Smooth muscle cell (in vitro differentiated cells): ENCODE results near the gene METRN. TPM values are rescaled to one million over a fixed set of nuclear protein-coding genes. Genes with fewer than 3 reads are reported as not detected.

Experiments
- DNase-seq: peaks from one replicate; lab custom pipeline; 2025; ENCODE audit not compliant: unreplicated experiment; lab: John Stamatoyannopoulos, UW
- H2AFZ ChIP-seq: fragments of 200-600 bp; sonication (generic); 2 replicates; pipeline ENCODE4 v1.6.0; 2016; ENCODE audit warnings: antibody characterized with exemption, low read depth, mild to moderate bottlenecking
- H3F3A ChIP-seq: fragments of 200-600 bp; sonication (generic); 2 replicates; pipeline ENCODE4 v1.6.0; 2017; ENCODE audit warnings: antibody characterized with exemption, low read depth
- H3K27ac ChIP-seq: fragments of 200-600 bp; sonication (generic); 2 replicates; pipeline ENCODE4 v1.5.1; 2016; ENCODE audit warnings: low read depth, mild to moderate bottlenecking
- H3K27me3 ChIP-seq: fragments of 200-600 bp; sonication (generic); 2 replicates; pipeline ENCODE4 v1.6.1; 2016; ENCODE audit warnings: low read depth, mild to moderate bottlenecking
- H3K36me3 ChIP-seq: fragments of 200-600 bp; sonication (generic); 2 replicates; pipeline ENCODE4 v1.5.1; 2016; ENCODE audit warnings: low read depth
- H3K4me1 ChIP-seq: fragments of 200-600 bp; sonication (generic); 2 replicates; pipeline ENCODE4 v1.5.1; 2016; ENCODE audit warnings: low read depth
- H3K4me2 ChIP-seq: fragments of 200-600 bp; sonication (generic); 2 replicates; pipeline ENCODE4 v1.6.0; 2016; ENCODE audit warnings: mild to moderate bottlenecking
- H3K4me3 ChIP-seq: fragments of 200-600 bp; sonication (generic); 2 replicates; pipeline ENCODE4 v1.5.1; 2016; ENCODE audit warnings: mild to moderate bottlenecking
- H3K79me2 ChIP-seq: fragments of 200-600 bp; sonication (generic); 2 replicates; pipeline ENCODE4 v1.6.0; 2016; ENCODE audit warnings: low read depth, mild to moderate bottlenecking
- H3K9ac ChIP-seq: fragments of 200-600 bp; sonication (generic); 2 replicates; pipeline ENCODE4 v1.6.0; 2016; ENCODE audit warnings: low read depth
- H3K9me3 ChIP-seq: fragments of 200-600 bp; sonication (generic); replicated peaks from 2 replicates; pipeline ENCODE4 v1.5.1; 2016; ENCODE audit warnings: low read depth
- H4K20me1 ChIP-seq: fragments of 200-600 bp; sonication (generic); 2 replicates; pipeline ENCODE4 v1.6.0; 2016; ENCODE audit warnings: low read depth
- CTCF ChIP-seq: fragments of 200-600 bp; sonication (generic); IDR thresholded peaks from 2 replicates; pipeline ENCODE4 v1.5.1; 2017; ENCODE audit warnings: borderline replicate concordance, mild to moderate bottlenecking, antibody characterized with exemption; ENCODE audit not compliant: insufficient read depth, poor library complexity, severe bottlenecking
- WGBS: methylation state at CpG from one replicate; pipeline ENCODE4 v1.1.7; 2016; ENCODE audit warnings: low lambda C conversion rate; 5-methylcytosine and 5-hydroxymethylcytosine counted together
- polyA plus RNA-seq: library from polyadenylated mRNA; unstranded; fragments of >200 nt; fragmentation: Nextera tagmentation; extraction: Ambion mirVana; gene quantifications from 2 replicates; pipeline ENCODE4 v1.2.1, GENCODE V29; 2016
- total RNA-seq: library from RNA; depleted of rRNA; stranded (reverse); fragments of >200 nt; gene quantifications from 2 replicates; pipeline ENCODE4 v1.2.3, GENCODE V29; 2014

Gene METRN
- total and polyA plus RNA-seq, 2 experiments from 2014 or later: 30.6 to 193 TPM

GRCh38 chr16:685967-686366, 29.0 kb upstream of the METRN start:
- Histone ChIP-seq H3K4me3 (no peak overlapping the region), H3K79me2 (peaks cover 38% of the 10 kb centered on the region), H3K9me3 (no peaks in the 10 kb centered on the region), H4K20me1 (peaks cover 27% of the 10 kb centered on the region), H3K4me2 (no peak overlapping the region), H3K9ac (no peak overlapping the region), H3K27ac (no peak overlapping the region), H3K36me3 (no peaks in the 10 kb centered on the region), H3K27me3 (no peaks in the 10 kb centered on the region), H3F3A (no peaks in the 10 kb centered on the region), H3K4me1 (peaks cover 22% of the 10 kb centered on the region), H2AFZ (no peak overlapping the region)
- 80% methylated on average over 9 of the region's 10 CpGs for WGBS
- peak; percentile 34 for TF ChIP-seq CTCF
- DNase-seq: no peak

DNA sequence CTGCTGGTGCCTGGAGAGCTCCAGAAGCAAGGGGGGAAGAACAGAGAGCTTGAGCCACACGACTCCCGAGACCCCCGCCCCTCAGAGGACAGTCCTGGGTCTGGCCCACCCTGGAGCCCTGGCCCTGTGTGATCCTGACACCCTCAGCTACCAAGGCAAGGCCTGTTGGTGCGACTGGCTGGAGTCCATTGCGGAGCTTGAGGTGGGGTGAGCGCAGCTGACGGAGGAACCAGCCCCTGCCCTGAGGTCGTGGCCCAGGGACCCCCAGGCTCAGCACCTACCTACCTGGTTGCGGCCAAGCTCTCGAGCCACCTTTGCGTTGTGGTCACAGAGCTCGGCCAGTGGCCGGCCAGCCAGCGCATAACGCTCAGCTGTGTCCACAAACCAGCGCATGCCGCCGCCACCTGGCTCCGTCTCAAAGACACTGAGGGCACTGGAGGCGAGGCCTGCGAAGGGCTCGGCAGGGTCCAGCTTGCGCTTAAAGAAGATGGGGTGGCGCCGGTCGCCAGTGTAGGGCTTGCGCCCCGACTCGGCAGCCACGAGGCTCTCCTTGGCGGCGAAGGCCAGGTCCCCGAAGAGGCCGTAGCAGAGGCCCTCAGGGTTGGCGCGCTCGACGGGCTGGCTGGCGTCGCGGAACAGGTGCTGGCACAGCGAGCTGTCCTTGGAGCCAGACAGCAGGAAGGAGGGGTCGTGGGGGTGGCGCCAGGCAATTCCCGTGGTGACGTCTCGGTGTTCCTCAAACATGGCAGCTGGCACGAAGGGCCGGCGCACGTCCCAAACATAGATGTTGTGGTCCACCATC, 28.3 kb upstream of the METRN start:
- Histone ChIP-seq H3K9me3 (no peaks in the 10 kb centered on the region), H3K79me2 (peaks cover 31% of the 10 kb centered on the region), H3K27ac (no peak overlapping the region), H2AFZ (no peak overlapping the region), H3K4me3 (no peak overlapping the region), H3K9ac (no peak overlapping the region), H3K4me2 (no peak overlapping the region), H3K36me3 (no peaks in the 10 kb centered on the region), H3K27me3 (peaks cover 6% of the 10 kb centered on the region), H4K20me1 (peaks cover 20% of the 10 kb centered on the region), H3F3A (no peaks in the 10 kb centered on the region), H3K4me1 (peaks cover 15% of the 10 kb centered on the region)
- 98% methylated on average over 51 of the region's 51 CpGs for WGBS
- TF ChIP-seq CTCF: no peak
- DNase-seq: no peak

DNA sequence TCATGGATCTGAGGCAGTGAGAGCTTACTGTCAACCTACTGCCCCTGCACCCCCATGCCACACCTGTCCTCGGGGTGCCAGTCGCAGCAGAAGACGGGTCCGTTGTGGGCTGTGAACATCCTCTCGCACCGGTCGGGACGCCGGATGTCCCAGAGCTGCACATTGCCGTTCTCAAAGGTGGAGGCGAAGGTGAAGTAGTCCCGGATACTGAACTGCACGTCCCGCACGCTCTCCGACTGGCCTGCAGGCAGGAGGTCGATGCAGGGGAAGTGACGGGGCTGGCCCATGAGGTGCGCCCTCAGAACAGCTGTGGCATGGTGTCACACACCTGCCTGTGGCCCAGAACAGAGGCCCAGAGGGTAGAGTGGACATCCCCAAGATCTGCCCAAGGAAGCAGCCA, 27.4 kb upstream of the METRN start:
- Histone ChIP-seq H3K4me3 (no peak overlapping the region), H3K4me1 (peaks cover 15% of the 10 kb centered on the region), H3K79me2 (peaks cover 23% of the 10 kb centered on the region), H4K20me1 (peaks cover 11% of the 10 kb centered on the region), H3K36me3 (no peaks in the 10 kb centered on the region), H3F3A (no peaks in the 10 kb centered on the region), H3K27me3 (peaks cover 15% of the 10 kb centered on the region), H3K9me3 (no peaks in the 10 kb centered on the region), H3K9ac (no peak overlapping the region), H2AFZ (no peak overlapping the region), H3K27ac (no peak overlapping the region), H3K4me2 (no peak overlapping the region)
- DNase-seq: no peak
- TF ChIP-seq CTCF: no peak
- WGBS: 93% methylated on average over 18 of the region's 19 CpGs
